H1 (cell line): ENCODE data around the gene MYO15A. TPM values are rescaled to one million over a fixed set of nuclear protein-coding genes. Genes with fewer than 3 reads are reported as not detected.

Experiments used
- CTCF ChIA-PET: fragments of 300-600 bp; sonication (Branson Sonifier 250); formaldehyde crosslinking; loops from one replicate; lab custom pipeline; 2021; ENCODE audit not compliant: partially characterized antibody; lab: Charles Lee
- POLR2A ChIA-PET: fragments of 300-600 bp; sonication (Branson Sonifier 250); formaldehyde crosslinking; loops from one replicate; lab custom pipeline; 2021; ENCODE audit warnings: inconsistent platforms; ENCODE audit not compliant: partially characterized antibody; lab: Charles Lee
- DNase-seq, 2 experiments: peaks; one replicate each; pipeline versions ENCODE4 v3.0.0 to v3.0.0-alpha.2; 2010 to 2022; ENCODE audit warnings: low spot score in 2 of 2, low read depth in 1 of 2, mixed read lengths in 1 of 2
- FAIRE-seq: peaks from 2 replicates; lab custom pipeline; 2011; peaks lifted over from hg19 to GRCh38; lab: Jason Lieb, UNC
- H2AFZ ChIP-seq: 2 replicates; pipeline ENCODE4 v1.8.1; 2012; ENCODE audit warnings: low read length, inconsistent platforms
- H2AK5ac ChIP-seq: 2 replicates; pipeline ENCODE4 v1.6.1; 2013; ENCODE audit warnings: low read depth, low read length
- H2BK120ac ChIP-seq: replicated peaks from 2 replicates; pipeline ENCODE3; 2013; ENCODE audit warnings: low read depth, low read length, inconsistent platforms
- H2BK12ac ChIP-seq: 2 replicates; pipeline ENCODE4 v1.6.1; 2013; ENCODE audit warnings: low read depth, low read length
- H2BK15ac ChIP-seq: 2 replicates; pipeline ENCODE4 v1.6.1; 2013; ENCODE audit warnings: low read length
- H2BK20ac ChIP-seq: 2 replicates; pipeline ENCODE4 v1.6.1; 2013; ENCODE audit warnings: low read length
- H2BK5ac ChIP-seq: 2 replicates; pipeline ENCODE4 v1.6.1; 2013; ENCODE audit warnings: low read depth, low read length
- H3K14ac ChIP-seq: 2 replicates; pipeline ENCODE4 v1.6.1; 2013; ENCODE audit warnings: inconsistent platforms; ENCODE audit not compliant: insufficient read length
- H3K18ac ChIP-seq: 2 replicates; pipeline ENCODE4 v1.6.1; 2013; ENCODE audit warnings: low read length; ENCODE audit errors: extremely low read depth
- H3K23ac ChIP-seq: 2 replicates; pipeline ENCODE4 v1.6.1; 2013; ENCODE audit warnings: inconsistent platforms; ENCODE audit not compliant: insufficient read length
- H3K23me2 ChIP-seq: 2 replicates; pipeline ENCODE4 v1.6.1; 2013; ENCODE audit warnings: low read depth, low read length
- H3K27ac ChIP-seq: 2 replicates; pipeline ENCODE4 v1.6.1; 2011; ENCODE audit warnings: low read depth, low read length, inconsistent platforms
- H3K27me3 ChIP-seq, 4 experiments: replicated peaks in 1 of 4; 1 replicate in 1 of 4; 2 replicates in 3 of 4; pipeline versions ENCODE4 v1.6.1 to v1.8.1; 2011 to 2013; ENCODE audit warnings: low read length in 3 of 4, mild to moderate bottlenecking in 3 of 4, inconsistent platforms in 2 of 4, mixed read lengths in 2 of 4, moderate library complexity in 1 of 4; ENCODE audit not compliant: control insufficient read depth in 3 of 4, insufficient read depth in 3 of 4; ENCODE audit errors: extremely low read depth in 1 of 4
- H3K36me3 ChIP-seq, 4 experiments: 2 replicates each; pipeline versions ENCODE4 v1.6.1 to v1.8.1; 2011 to 2013; ENCODE audit warnings: mild to moderate bottlenecking in 4 of 4, low read length in 3 of 4, moderate library complexity in 2 of 4, control low read depth in 1 of 4, inconsistent platforms in 1 of 4; ENCODE audit not compliant: insufficient read depth in 4 of 4, control insufficient read depth in 2 of 4
- H3K4ac ChIP-seq: replicated peaks from 2 replicates; pipeline ENCODE3; 2013; ENCODE audit warnings: low read length, low read depth, mixed read lengths, inconsistent platforms; ENCODE audit not compliant: insufficient read length
- H3K4me1 ChIP-seq, 4 experiments: replicated peaks in 1 of 4; 1 replicate in 1 of 4; 2 replicates in 3 of 4; pipeline versions ENCODE4 v1.6.1 to v1.8.1; 2011 to 2013; ENCODE audit warnings: low read length in 3 of 4, inconsistent platforms in 2 of 4, mixed read lengths in 1 of 4; ENCODE audit not compliant: insufficient read depth in 4 of 4, control insufficient read depth in 3 of 4
- H3K4me2 ChIP-seq, 2 experiments: 2 replicates each; pipeline versions ENCODE4 v1.6.1 to v1.8.1; 2011 to 2013; ENCODE audit warnings: low read depth in 2 of 2, low read length in 2 of 2, control low read depth in 1 of 2, inconsistent platforms in 1 of 2, mild to moderate bottlenecking in 1 of 2; ENCODE audit not compliant: insufficient read depth in 1 of 2
- H3K4me3 ChIP-seq, 4 experiments: fragments of 200-600, 300-600 bp in 1 of 4; sonication (generic), shearing (Covaris generic), sonication (Bioruptor Twin) in 1 of 4; 2 replicates each; pipeline versions ENCODE4 v1.5.1 to v1.8.1; 2011 to 2016; ENCODE audit warnings: low read length in 4 of 4, low read depth in 3 of 4, control low read depth in 2 of 4, inconsistent platforms in 2 of 4, mild to moderate bottlenecking in 2 of 4, mixed read lengths in 1 of 4, moderate library complexity in 1 of 4; ENCODE audit not compliant: insufficient read depth in 2 of 4; ENCODE audit errors: extremely low read depth in 1 of 4
- H3K56ac ChIP-seq: replicated peaks from 2 replicates; pipeline ENCODE3; 2013; ENCODE audit warnings: low read depth, mild to moderate bottlenecking, mixed read lengths, low read length, inconsistent platforms; ENCODE audit not compliant: insufficient read length
- H3K79me1 ChIP-seq: 2 replicates; pipeline ENCODE4 v1.6.1; 2013; ENCODE audit warnings: low read depth, low read length, control low read depth
- H3K79me2 ChIP-seq, 2 experiments: 2 replicates each; pipeline versions ENCODE4 v1.6.1 to v1.8.1; 2012 to 2013; ENCODE audit warnings: low read length in 2 of 2, mild to moderate bottlenecking in 2 of 2, inconsistent platforms in 1 of 2; ENCODE audit not compliant: insufficient read depth in 2 of 2, control insufficient read depth in 1 of 2
- H3K9ac ChIP-seq, 4 experiments: replicated peaks in 1 of 4; 1 replicate in 1 of 4; 2 replicates in 3 of 4; pipeline versions ENCODE4 v1.6.1 to v1.8.1; 2011 to 2013; ENCODE audit warnings: low read depth in 3 of 4, low read length in 3 of 4, control low read depth in 2 of 4, mild to moderate bottlenecking in 2 of 4, moderate library complexity in 2 of 4, inconsistent platforms in 1 of 4; ENCODE audit errors: extremely low read depth in 1 of 4
- H3K9me3 ChIP-seq, 2 experiments: 2 replicates each; pipeline versions ENCODE4 v1.6.1 to v1.8.1; 2012 to 2013; ENCODE audit warnings: mild to moderate bottlenecking in 2 of 2, moderate library complexity in 2 of 2, control low read depth in 1 of 2, inconsistent platforms in 1 of 2, low read depth in 1 of 2, low read length in 1 of 2, mixed read lengths in 1 of 2; ENCODE audit not compliant: insufficient read depth in 2 of 2
- H4K20me1 ChIP-seq, 2 experiments: replicated peaks in 1 of 2; 2 replicates each; pipeline versions ENCODE3 to v1.8.1; 2011 to 2013; ENCODE audit warnings: inconsistent platforms in 2 of 2, low read length in 2 of 2, mild to moderate bottlenecking in 1 of 2; ENCODE audit not compliant: insufficient read depth in 2 of 2, control insufficient read depth in 1 of 2
- H4K5ac ChIP-seq: 2 replicates; pipeline ENCODE4 v1.6.1; 2013; ENCODE audit warnings: low read length, low read depth, mixed read lengths, inconsistent platforms; ENCODE audit not compliant: insufficient read length
- H4K8ac ChIP-seq: 2 replicates; pipeline ENCODE4 v1.8.0; 2013; ENCODE audit warnings: mild to moderate bottlenecking, moderate library complexity, low read length, inconsistent platforms; ENCODE audit not compliant: insufficient read depth; ENCODE audit errors: extremely low read depth
- H4K91ac ChIP-seq: replicated peaks from 2 replicates; pipeline ENCODE3; 2013; ENCODE audit warnings: low read length, mixed read lengths, inconsistent platforms; ENCODE audit not compliant: insufficient read length
- KDM1A ChIP-seq: fragments of 200-600, 300-600 bp; sonication (generic); IDR thresholded peaks from 2 replicates; pipeline ENCODE4 v1.7.1; 2016; ENCODE audit warnings: mild to moderate bottlenecking, low read length, borderline replicate concordance
- SIN3A ChIP-seq, 2 experiments: IDR thresholded peaks in 1 of 2; conservative IDR thresholded peaks in 1 of 2; 2 replicates each; pipeline ENCODE4 v1.6.1; 2011 to 2012; ENCODE audit warnings: low read length in 2 of 2, improper control_type of control experiment in 1 of 2, low read depth in 1 of 2, mild to moderate bottlenecking in 1 of 2
- WGBS, 2 experiments: shearing (Covaris generic) in 1 of 2; methylation state at CpG; one replicate each; pipeline versions ENCODE4 v1.1.6 to v1.1.7; 2013 to 2015; ENCODE audit warnings: low lambda C conversion rate in 2 of 2, mixed read lengths in 2 of 2, inconsistent platforms in 1 of 2, low coverage in 1 of 2, missing lambda C conversion rate in 1 of 2; ENCODE audit not compliant: insufficient replicate concordance in 2 of 2, insufficient coverage in 1 of 2, insufficient read length in 1 of 2; ENCODE audit errors: extremely low coverage in 1 of 2, missing lambda C conversion rate in 1 of 2; 5-methylcytosine and 5-hydroxymethylcytosine counted together
- polyA plus RNA-seq, 7 experiments: library from polyadenylated mRNA; depleted of rRNA in 3 of 7; stranded (reverse) in 5 of 7; unstranded in 2 of 7; fragments of >200 nt in 5 of 7; fragments of 200-250 nt in 2 of 7; gene quantifications; 1 replicate in 5 of 7; 2 replicates in 1 of 7; 4 replicates in 1 of 7; pipeline versions ENCODE4 v1.2.1 to v1.2.3, GENCODE V29; 2011 to 2013; ENCODE audit warnings: missing spikeins in 2 of 7, mixed read lengths in 2 of 7
- total RNA-seq: library from RNA; stranded (reverse); fragmentation: NEBNext Ultra II Directional; extraction: Animal tissue kit (Norgen Biotek cat#: 25700); gene quantifications from 2 replicates; pipeline ENCODE4 v1.2.1, GENCODE V29; 2021

The MYO15A gene
- total and polyA plus RNA-seq, 2 of the 8 experiments (the other 6 are each of a cell fraction or from before 2014, with no cell fraction given), result 1.6 to 4.2 TPM

GRCh38 chr17:18138065-18138749 is 29.7 kb downstream of the MYO15A start:
- H3K9ac ChIP-seq, result no peak overlapping the region
- no peak overlapping the region for H2BK120ac ChIP-seq
- POLR2A ChIA-PET, result interaction anchor here (1.3 to 2.9 kb wide), 3 partner anchors 34 to 45 kb away, joined by 3 to 10 read pairs (median 4); partner anchors contain the start of gene ALKBH5
- no peak overlapping the region for H3K18ac ChIP-seq
- DNase-seq, result no peak
- H3K79me1 ChIP-seq, result no peaks in the 10 kb centered on the region
- H2AFZ ChIP-seq, result no peak overlapping the region
- H2BK5ac ChIP-seq, result no peak overlapping the region
- peaks cover 0 to 11% (median under 1%) of the 10 kb centered on the region in 4 experiments; a peak in 4 of 7 replicates for H3K4me1 ChIP-seq
- H4K91ac ChIP-seq, result no peak overlapping the region
- CTCF ChIA-PET, result interaction anchor here (0.9 to 10.9 kb wide), 5 partner anchors 13 to 67 kb away, joined by 3 to 141 read pairs (median 99); no protein-coding TSS in a partner anchor
- no peaks in the 10 kb centered on the region for H3K79me2 ChIP-seq
- WGBS, 2 experiments, result 80% methylated on average over 8 of the region's 8 CpGs; no CpG with 5 or more reads in 1 of the 2 experiments
- no peaks in the 10 kb centered on the region for H3K23me2 ChIP-seq
- peaks cover 0 to 2% of the 10 kb centered on the region in 2 experiments for H4K20me1 ChIP-seq
- H2BK20ac ChIP-seq, result no peak overlapping the region
- no peak overlapping the region for H4K8ac ChIP-seq
- H3K4ac ChIP-seq, result no peak overlapping the region
- no peak for FAIRE-seq
- no peak overlapping the region for H3K56ac ChIP-seq
- no peak overlapping the region for H3K4me2 ChIP-seq
- H3K36me3 ChIP-seq, result no peaks in the 10 kb centered on the region
- H4K5ac ChIP-seq, result no peak overlapping the region
- H3K4me3 ChIP-seq, result no peak overlapping the region
- no peak overlapping the region for H2BK12ac ChIP-seq
- no peaks in the 10 kb centered on the region for H3K9me3 ChIP-seq
- no peak overlapping the region for H3K23ac ChIP-seq
- TF ChIP-seq SIN3A (conservative IDR thresholded peaks at IDR 0.05 in 1 of 2, IDR thresholded peaks at IDR 0.05 in 1 of 2; ENCODE audit: low read depth in 1 of 2, low read length in 2 of 2) (no peak), KDM1A (no peak)
- no peak overlapping the region for H3K14ac ChIP-seq
- H3K27ac ChIP-seq, result no peak overlapping the region
- no peak overlapping the region for H2AK5ac ChIP-seq
- no peaks in the 10 kb centered on the region; a peak in 2 of 7 replicates for H3K27me3 ChIP-seq
- no peak overlapping the region for H2BK15ac ChIP-seq
